ENCODE measurements around the gene JUP.

DNA sequence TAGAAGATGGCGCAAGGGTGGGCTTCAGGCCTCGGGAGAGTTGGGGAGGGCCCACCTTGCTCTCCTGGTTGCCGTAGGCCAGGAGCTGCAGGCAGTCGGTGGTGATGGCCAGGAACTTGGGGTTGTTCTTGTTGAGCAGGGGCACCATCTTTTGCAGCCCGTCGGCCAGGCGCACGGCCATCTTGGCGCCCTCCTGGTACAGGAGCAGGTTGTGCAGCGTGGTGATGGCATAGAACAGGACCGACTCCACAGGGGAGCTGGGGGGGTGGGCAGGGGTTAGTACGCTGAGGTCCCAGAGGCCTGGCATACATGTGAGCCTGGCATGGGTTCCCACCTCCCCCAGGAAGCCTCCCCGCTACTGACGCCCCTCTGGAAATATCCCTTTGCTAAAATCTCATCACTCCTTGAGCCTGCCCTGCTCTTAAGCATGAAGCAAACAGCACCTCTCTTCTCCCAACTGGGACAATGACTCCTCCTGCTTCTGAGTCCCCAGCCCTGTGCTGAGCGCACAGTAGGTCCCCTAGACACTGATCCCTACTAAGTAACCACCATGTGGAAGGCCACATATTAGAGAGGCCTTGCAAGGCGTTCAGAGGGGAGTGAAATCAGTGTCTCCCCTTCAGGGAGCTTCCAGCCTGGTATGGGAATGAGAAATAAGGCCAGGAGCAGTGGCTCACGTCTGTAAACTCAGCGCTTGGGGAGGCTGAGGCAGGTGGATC, 19.0 kb downstream of the JUP start:
- TF ChIP-seq, protein P1, sequence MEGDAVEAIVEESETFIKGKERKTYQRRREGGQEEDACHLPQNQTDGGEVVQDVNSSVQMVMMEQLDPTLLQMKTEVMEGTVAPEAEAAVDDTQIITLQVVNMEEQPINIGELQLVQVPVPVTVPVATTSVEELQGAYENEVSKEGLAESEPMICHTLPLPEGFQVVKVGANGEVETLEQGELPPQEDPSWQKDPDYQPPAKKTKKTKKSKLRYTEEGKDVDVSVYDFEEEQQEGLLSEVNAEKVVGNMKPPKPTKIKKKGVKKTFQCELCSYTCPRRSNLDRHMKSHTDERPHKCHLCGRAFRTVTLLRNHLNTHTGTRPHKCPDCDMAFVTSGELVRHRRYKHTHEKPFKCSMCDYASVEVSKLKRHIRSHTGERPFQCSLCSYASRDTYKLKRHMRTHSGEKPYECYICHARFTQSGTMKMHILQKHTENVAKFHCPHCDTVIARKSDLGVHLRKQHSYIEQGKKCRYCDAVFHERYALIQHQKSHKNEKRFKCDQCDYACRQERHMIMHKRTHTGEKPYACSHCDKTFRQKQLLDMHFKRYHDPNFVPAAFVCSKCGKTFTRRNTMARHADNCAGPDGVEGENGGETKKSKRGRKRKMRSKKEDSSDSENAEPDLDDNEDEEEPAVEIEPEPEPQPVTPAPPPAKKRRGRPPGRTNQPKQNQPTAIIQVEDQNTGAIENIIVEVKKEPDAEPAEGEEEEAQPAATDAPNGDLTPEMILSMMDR (IDR thresholded peaks at IDR 0.05): no peak
- no peak for TF ChIP-seq POLR2A (IDR thresholded peaks at IDR 0.05)

Measured in esophagus squamous epithelium (tissue), 4 donors.